NCI-H1694 (cell line): ENCODE results near the gene UNC5CL.
A peak's percentile ranks its signal among the peaks of the same experiment; 100 is the strongest.

Experiments
- DNase-seq: peaks from one replicate; lab custom pipeline; 2025; lab: John Stamatoyannopoulos, UW

The UNC5CL gene, protein sequence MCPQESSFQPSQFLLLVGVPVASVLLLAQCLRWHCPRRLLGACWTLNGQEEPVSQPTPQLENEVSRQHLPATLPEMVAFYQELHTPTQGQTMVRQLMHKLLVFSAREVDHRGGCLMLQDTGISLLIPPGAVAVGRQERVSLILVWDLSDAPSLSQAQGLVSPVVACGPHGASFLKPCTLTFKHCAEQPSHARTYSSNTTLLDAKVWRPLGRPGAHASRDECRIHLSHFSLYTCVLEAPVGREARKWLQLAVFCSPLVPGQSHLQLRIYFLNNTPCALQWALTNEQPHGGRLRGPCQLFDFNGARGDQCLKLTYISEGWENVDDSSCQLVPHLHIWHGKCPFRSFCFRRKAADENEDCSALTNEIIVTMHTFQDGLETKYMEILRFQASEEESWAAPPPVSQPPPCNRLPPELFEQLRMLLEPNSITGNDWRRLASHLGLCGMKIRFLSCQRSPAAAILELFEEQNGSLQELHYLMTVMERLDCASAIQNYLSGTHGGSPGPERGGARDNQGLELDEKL

GRCh38 chr6:41039060-41039998, at the start of gene UNC5CL:
Gene UNC5CL, minus strand, starts transcription at chr6:41039221. Its CDS starts 4,147 bp downstream, at chr6:41035074.
- peak; percentile 35 for DNase-seq

GRCh38 chr6:41088451-41088850, 49.4 kb upstream of the UNC5CL start:
- no peak for DNase-seq

DNA sequence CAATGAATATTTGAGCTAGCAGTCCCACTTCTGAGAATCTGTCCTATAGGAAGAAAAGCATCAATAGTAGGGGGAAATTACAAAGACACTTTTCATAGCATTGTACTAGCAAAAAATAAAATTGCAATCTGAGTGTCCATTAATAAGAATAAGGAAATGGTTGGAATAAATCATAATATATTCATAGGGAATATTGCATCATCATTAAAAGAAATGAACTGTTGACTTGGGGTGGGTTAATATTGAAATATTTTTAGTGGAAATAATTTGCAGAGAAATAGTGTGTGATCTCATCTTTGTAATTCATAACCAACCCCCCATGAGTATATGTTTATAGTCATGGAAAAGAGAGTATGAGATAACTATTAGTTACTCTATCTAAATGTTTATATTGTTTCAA, 46.2 kb upstream of the UNC5CL start:
- no peak for DNase-seq

DNA sequence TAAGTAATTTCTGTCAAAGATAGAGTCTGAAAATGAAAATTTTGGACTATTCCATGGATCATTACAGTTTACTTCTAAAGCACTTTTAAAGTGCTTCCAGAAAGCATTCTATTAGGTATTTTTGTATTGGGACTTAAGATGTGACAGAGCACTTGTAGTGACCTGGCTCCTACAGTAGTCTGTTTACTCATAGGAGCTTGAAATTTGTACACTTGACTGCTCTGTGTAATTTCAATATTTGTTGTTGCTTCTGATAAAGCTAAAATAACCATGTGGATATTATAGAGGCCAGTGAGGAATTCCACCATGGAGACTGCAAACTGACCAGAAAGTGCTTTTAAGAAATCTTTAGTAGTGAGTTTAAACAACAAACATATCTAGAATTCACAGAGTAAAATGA, 44.1 kb upstream of the UNC5CL start:
- DNase-seq, result no peak

- no peak for DNase-seq
Measured at GRCh38 chr6:41080621-41081020, 41.6 kb upstream of the UNC5CL start.

DNA sequence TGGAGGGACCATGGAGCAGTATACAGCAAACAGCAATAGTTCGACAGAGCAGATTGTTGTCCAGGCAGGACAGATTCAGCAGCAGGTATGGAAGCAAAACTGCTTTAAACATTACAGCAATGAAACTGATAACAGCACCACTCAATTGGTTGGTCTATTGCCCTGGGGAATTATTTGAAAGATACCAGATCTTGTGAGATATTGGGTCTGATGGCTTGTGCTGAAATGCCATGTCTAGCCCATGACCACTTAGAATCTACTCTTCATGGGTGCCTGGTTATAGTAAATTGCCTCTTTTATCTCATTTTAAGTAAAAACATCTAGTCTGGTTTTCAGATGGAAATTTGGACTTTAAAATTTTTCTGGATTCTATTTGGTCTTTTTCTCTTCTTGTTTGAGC, 40.1 kb upstream of the UNC5CL start:
- DNase-seq, result no peak

DNA sequence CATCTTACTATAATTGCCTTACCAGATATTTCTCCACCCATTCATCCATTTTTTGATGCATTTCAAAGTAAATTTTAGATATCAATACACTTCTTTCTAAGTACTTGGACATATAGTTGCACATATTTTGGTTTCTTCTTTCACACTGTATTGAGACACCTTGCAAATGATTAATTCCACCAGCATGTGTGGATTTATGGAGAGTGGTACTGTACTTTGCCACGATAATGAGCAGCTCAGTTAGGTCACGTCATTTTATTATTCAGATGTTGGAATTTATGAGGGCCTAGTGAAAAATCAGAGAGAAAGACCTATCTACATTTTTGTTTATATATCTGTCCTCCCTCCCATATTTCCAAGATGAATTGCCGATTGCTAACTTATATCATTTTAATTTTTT, 39.1 kb upstream of the UNC5CL start:
- DNase-seq, result no peak

DNA sequence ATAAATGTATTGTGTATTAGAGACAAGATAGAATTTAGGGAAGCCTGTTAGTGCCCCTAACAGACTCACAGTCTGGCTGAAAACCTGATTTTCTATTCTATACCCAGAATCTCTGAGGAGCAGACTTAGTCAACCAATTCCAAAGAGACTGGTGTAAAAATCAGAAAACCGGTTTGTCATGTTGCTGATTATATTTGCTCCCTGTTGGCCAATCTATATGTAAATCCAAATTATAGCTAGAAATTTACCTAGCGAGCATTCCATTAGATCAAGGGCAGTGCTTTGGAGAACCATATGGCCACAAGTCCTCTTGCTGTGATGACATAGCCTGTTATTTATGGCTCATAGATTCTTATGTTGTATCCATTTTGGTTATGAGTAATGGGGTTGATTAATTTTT, 38.5 kb upstream of the UNC5CL start:
- no peak for DNase-seq

DNA sequence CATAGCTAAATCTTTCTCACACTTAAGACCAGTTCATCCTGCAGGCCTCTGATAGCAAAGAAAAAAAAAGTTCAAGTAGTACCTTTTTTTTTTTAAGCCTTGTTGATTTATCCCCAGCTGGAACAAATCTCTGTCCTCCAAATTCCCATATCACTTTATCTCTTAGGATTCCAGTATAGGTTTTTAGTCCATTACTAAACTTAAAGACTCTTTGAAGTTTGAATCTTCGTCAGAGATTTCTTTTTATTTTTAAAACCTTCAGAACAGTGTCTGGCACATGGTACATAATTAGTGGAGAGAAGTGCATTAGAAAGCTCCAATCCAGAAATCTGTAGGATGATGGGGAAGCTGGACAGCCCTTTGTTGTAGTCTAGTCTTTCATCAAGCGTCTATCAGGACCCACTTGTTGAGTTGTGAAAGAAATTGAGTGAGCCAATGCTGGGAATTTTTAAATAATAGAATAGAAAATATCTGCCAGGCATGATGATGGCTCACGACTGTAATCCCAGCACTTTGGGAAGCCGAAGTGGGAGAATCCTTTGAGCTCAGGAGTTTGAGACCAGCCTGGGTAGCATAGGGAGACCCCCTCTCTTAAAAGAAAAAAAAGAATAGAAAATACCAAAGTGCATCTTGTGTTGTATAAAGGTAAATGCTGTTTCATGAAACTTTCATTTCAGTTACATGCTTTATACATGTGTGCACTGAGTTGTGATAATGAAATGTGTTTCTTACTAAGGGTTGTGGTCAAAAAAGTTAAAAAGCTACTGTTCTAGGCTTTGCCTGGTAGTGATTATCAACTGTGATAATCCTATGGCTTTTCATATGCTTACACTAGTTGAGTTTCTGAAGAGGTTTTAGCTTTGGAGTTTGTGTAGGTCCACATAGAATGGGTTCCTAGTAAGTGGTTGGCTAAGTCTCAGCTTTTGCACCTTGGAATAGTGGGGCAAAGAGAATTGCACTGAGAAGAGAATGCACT, 36.9 kb upstream of the UNC5CL start:
- DNase-seq, result no peak

DNA sequence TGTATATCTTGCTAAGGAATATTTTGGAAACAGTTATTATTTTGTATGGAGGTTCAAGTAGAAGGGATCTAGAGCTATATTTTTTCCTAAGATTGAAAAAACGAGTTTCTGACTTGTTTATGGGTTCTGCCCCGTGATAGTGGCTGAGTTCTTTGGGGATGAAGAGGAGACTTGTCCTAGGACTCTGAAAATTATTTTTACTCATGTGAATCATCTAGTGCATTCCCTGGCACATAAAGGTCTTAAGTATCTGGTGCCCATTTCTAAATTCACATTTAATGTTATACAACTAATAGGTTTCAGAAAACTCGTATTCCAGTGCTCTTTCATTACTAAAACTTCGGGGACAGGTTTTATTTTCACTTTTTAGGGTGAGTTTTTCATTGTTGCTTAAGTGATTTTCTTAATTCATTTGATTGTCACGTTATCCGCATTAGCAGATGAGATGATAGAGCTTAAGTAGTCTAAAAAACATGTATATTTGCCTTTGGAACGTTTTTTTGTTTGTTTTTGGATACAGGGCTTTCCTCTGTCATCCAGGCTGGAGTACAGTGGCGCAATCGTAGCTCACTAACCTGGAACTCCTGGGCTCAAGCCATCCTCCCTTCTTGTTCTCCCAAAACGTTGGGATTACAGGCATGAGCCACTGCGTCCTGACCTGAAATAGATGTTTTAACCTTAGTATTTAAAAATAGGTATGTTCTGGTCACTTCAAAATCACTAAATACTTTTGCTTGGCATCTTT, 35.8 kb upstream of the UNC5CL start:
- no peak for DNase-seq

DNA sequence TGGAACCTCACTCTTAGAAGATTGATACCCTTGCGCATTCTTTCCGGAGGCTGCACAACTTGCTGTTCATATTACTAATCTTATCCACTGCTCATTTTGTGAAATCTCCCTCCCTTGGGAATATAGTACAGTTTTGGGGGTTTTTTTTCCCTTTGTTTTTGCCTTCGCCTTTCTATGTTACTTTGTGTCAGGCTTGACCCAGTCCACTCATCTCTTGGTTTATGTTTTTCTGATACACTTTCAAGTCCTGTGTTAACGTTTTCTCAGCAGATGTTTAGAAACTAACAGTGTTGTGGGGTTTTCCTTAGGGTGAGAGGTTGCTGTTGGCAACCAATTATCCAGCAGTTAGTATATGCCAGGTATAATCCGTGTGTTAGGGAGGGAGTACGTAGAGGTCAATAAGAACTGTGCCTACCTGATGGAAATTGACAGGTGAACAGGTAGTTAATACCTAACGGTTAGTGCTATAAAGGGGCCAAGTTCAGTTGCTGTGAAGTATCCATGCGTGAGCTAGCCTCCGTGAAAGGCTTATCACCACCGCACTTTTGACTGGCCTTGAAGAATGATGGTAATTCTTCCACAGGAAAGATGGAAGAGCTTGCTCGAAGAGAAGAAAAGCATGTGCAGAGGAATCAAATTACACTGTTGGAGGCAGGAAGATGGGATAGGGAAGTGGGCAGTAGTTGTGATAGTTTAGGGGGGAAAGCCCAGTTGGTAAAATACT, 35.1 kb upstream of the UNC5CL start:
- no peak for DNase-seq

DNA sequence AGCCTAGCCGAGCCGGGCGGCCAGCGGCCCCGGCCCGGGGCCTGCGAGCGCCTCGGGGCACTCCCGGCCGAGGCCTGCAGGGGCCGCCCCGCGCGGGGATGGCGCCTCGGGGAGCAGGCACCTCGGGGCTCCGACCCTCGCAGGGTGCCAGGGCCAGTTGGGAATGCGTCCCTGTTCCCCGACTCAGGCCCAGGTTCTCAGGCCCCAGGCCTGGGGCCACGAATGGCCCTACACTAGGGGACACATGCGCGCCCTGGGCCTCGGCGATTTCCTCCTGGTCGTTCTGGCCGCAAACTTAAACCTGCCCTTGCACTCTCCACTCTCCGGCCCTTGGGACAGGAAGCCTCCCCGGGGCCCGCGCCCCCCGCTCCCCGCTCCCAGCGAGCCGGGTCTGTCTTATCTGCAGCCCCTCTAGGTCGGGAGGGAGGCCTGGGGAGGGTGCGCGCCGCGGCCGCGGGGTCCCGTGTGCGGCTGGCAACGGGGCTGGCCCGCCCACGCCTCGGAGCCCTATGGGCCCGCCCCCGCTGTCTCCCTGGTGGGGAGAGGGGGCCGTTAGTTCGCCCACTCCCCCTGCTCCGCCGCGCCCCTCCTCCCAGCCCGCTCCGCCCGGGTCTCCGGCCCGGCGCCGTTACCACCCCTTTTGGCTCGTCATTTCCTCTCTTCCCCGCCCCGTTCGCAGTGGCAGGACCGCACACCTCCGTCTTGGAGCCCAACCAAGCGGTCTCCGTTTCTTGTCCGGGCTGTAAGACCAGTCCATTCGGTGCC, 34.4 kb upstream of the UNC5CL start:
- peak; percentile 47 for DNase-seq

- DNase-seq, result no peak
Measured at GRCh38 chr6:41072836-41073202, 33.8 kb upstream of the UNC5CL start, which contains the start of gene NFYA. Gene NFYA, plus strand, starts transcription at chr6:41072974. Its CDS starts 6,116 bp downstream, at chr6:41079090.

DNA sequence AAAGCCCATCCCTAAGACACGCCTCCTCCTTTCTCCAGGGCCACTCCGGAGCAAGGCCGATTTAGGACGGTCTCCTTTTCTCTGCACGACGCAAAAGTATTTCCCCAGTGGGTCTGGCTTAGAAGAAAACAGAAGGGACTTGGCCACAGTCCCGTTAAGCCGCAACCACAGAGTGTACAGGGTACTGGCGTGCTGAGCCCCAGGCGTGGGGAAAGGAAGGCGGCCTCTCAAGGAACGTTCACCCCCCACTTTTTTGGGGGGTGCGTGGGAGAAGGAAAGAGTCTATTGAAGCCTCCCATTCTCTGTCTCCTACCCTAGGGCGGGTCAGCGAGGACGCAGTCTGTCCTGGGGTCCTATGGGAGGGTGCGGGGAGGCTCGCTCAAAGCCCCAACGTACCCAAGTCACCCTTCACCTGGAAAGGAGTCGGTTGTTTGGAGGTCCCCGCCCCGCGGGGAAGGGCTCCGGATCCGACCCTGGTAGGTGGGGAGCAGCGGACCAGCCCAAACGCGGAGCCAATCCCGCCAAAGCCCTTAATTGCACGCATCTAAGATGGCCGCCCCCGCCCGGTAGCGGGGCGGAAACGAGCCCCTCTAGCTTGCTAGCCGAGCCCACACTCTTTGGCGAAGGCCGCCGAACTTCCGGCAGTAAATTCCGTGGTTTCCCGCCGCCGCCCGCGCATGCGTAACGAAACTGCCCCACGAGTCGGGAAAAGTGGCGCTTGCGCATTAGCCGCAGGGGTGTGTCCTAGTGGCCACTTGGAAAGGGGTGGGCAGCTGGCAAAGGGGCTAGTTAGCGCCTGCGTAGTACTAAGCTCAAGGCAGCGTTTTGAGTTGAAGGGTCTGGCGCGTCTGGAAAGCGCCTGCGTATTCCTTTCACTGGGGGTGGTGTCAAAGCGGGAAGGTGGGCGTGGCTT, 33.2 kb upstream of the UNC5CL start, which contains the start of gene OARD1:
OARD1 (minus strand) TSS at position 434 of the 913 bp plus-strand sequence. CDS start 722 bp downstream, outside the sequence.
- DNase-seq, result peak; percentile 99

- no peak for DNase-seq
Measured at GRCh38 chr6:41071501-41071922, 32.5 kb upstream of the UNC5CL start.

- peak; percentile 60 for DNase-seq
Measured at GRCh38 chr6:41066867-41067304, 27.9 kb upstream of the UNC5CL start.

GRCh38 chr6:41065550-41066026, 26.6 kb upstream of the UNC5CL start:
- DNase-seq, result no peak

DNA sequence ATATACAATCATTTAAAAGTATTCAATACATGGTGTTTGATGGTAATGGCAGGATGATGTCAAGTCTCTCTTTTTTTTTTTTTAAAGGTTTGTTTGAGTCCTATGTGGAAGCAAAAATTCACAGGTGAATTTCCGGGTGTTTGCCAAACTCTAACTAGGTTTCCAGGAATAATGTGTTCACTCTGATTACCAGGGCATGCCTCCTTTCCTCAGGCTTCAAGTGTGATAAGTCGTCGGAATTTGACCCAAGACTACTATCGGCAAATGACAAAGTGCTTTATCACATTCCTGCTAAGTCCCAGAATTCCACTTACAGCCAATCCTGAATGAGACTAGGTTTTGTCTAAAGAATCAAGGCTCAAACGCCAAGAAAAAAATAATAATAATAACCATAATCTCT, 25.8 kb upstream of the UNC5CL start:
- no peak for DNase-seq
